Frontal cortex (tissue), 4 donors: ENCODE results near the gene EFNB2. TPM values are rescaled to one million over a fixed set of nuclear protein-coding genes. Genes with fewer than 3 reads are reported as not detected.

ENCODE experiments used
- DNase-seq, 2 donors: peaks; one replicate each; pipeline ENCODE4 v3.0.0; 2012; ENCODE audit warnings: low spot score in 2 of 2
- FAIRE-seq: peaks from 2 replicates; lab custom pipeline; 2012; peaks lifted over from hg19 to GRCh38; lab: Jason Lieb, UNC
- total RNA-seq: library from RNA; depleted of rRNA; stranded (reverse); fragments of >200 nt; gene quantifications from one replicate; pipeline ENCODE4 v1.2.3, GENCODE V29; 2014
- donor health status: control.
- donor health status: control.
- donor health status: control.

Gene EFNB2
- total RNA-seq, 1 donor from 2014 or later, result 73.4 TPM

DNA sequence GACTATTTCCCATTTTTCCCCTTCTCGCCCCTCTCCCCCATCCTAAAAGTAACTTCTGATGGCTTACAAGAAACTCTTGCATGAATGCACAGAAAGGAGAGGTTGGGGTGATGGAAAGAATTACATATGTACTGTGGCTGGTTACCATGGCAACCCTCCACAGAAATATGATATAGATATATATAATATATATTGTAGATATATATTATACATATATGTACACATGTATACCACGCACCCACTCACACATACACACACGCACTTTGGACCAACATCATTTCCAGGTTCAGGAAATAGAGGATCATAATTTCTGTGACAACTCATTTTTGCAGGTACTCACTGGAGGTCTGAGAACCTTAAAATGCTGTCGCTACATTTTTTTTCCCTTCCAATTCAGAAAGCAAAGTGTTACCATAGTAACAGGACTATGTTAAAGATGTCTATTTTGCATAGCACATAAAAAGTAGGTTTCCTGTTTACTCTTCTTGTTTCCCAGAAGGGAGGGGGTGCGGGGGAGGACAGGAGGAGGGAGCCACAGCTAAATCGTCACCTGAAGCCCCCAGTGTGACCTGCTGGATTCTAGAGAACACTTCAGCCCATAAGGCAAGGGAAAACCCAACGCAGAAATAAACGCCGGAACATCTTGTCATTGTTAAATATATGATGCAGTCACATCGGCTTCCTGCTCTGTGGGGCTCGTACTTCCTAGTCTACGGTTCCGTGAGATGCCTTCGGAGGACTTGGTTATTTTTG is 44.7 kb downstream of the EFNB2 start:
- FAIRE-seq (no peak), DNase-seq (no peak)

DNA sequence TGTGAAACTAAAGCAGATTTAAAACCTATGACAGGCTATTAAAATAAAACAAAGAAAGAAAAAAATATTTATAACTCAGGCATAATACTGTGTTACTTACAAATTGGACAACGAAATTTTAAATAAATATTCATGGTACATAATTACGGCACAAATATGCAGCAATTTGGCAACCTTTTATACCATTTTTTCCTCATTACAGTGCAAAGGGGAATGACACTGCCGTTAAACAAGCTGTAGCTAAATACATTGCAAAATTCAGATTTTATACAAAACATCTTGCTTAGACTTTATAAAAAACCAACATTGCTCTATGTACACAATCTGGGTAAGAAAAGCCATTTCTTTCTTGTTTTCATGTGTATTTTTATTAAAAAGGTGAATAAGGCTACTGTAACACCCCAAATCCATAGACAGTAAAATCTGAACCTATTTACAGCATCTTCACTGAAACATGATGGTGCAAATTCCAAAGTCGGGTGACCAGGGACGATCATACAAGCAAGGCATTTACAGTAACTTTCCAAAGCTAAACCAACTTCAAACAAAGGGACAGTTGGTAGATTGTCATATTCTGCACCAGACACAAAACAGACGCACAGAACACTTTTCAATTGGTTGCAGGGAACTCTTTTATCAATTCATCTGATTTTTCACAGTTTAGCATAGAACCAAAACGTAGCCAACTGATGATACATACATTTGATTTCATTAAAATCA is 45.5 kb downstream of the EFNB2 start:
- DNase-seq, result no peak
- FAIRE-seq, result no peak

DNA sequence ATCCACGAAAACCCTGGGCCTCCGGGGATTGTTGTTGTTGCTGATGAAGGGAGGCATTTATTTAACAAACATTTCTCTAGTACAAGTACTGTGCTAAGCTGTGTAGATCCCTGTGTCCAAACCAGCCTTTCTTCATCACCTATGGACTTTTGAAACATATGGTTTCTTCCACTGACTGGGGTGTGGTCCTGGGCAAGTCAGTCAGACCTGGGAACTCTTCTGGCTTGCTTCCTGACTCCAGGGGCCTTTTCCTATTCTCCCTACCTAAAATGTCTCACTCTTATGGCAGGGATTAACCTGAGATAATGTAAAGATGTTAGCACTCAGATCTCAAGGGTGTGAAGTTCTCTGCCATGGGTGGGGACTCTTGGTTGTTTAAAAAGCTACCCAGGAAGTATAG is 46.8 kb downstream of the EFNB2 start:
- DNase-seq, result no peak
- no peak for FAIRE-seq

DNA sequence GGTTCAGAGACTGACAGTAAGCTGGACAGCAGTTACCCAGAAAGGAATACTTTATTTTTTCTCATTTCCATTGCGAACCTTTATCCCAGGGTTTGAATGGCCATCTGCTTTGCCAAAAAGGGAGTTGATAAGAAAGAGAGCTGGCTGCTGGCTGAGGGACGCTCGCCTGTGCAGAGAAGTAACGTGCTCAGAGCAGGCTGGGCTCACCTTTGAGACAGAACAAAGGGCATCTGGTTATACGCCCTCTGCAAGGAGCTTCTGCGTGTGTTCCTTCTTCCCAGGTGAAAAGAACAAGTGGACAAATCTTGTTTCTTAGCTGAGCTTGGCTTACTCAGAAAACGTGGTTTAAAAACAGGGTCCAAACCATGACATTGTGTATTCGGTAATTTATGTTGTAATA is 47.4 kb downstream of the EFNB2 start:
- no peak for DNase-seq
- no peak for FAIRE-seq

DNA sequence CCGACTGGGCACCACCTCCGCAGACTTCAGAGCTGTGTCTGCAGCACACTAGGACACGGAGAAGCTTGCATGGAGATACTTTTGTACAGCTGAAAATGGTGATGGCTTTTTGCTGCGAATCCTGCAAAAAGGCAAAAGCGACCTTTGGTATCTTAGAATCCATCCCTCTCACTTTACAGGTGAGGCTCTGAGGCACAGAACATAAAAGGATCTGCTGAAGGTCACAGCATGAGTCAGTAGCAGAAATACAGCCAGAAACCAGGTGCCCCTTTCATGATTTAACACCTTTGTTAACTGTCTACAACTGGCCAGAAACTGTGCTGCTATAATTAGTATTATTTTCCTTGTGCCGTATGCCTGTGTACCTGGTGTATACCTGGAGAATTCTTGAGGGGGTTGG is 48.3 kb downstream of the EFNB2 start:
- FAIRE-seq (no peak), DNase-seq (no peak)

DNA sequence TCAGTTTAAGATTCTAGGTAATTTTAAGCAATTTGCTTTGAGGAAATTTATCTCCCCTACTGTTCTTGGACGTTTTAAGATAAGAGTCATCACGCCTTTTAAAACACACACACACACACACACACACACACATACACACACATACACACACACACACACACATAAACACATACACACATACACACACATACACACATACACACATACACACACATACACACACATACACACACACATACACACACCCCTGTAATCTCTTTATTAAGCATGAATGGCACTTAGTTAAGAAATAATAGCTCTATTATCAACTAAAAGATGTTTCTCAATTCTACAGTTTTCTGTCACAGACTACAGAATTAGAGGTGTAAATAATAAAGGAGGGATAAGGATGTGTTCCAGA is 49.2 kb downstream of the EFNB2 start:
- no peak for FAIRE-seq
- no peak for DNase-seq

DNA sequence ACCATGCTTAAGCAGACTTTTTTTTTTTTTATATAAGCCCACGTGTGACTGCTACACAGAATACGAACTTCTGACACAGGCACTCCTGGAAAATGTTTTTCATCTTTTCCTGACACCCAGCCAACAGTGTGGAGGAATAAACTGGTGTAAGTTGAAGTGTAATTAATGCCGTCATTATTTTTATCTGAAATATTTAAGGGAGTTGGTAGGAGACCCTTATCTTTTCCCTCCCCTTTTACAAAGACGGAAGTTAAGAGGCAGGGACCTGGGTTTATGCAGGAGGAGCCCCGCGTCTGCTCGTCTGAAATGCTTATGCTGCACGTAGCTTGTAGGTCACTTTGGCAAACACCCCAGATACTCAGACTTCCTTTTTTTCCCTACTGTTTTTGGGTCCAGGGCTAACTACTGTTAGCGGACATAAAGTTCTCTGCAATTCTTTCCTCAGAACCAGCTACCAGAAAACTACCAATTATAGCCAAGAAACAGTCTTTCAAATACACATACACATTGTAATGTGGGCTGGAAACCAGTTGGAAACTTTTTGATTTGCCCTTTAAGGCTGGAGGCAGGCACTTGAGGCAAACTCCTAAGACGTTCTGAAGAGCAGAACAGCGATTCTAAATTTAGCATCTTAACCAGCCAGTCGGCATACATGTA is 50.8 kb downstream of the EFNB2 start:
- FAIRE-seq (no peak), DNase-seq (no peak)

DNA sequence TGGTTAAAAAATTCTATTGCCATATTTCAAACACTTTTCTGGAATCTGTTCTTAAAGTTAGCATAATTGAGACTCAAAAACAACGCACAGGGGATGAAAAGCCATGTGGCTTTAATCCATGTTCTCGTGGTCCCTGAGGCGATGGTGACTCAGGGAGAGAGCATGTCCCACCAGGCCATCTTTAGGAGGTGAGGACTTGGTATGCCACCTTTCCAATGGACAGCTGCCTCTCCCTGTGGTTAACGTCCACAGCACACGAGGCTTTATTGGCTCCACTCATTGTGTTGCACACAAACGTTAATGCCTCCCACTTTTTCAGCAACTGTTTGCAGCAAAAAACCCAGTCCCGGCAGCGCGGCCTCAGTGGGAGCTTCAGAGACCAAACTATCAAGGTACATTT is 51.4 kb downstream of the EFNB2 start:
- no peak for FAIRE-seq
- no peak for DNase-seq

DNA sequence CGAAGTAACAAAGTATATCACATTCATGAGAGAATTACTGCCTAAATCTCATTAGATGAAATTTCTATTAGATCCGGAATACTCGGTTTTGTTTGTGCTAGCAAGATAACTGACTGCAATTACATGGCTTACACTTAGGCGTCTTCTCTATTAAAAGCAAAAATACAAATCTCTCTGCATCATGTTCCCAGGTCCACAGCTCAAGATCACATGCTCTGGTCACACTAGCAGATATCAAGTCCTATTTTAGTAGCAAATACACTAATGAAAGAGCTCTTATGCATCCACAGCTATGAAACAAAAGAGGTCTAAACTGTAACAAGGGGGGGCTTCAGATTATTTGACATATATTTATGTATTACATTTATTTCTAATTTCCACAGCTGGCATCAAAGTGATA is 53.5 kb downstream of the EFNB2 start:
- no peak for FAIRE-seq
- DNase-seq, result no peak

DNA sequence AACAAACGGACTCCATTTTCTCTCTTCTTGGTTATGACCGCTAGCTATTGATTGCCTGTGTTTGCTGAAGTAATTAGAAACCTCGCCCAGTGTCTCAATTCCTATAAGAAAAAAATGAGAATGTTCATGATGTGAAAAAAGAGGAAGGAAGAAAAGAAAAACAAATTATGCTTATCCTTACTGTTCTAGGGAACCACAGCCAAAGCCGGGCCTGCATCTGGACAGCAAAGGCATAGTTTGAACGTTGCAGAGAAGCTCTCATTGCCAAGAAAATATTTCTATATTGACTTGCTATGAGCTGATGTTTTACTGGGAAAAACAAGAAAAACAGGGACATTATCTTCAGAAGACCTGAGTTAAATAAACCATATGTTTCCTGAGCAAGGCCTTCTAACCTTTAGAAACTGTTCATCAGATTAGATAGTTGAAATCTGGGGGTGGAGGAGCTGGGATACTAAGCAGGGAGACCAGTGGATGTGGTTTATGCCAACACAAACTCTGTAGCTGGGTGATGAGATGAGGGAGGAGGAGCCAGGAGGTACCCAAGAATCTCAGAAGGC is 55.0 kb downstream of the EFNB2 start:
- no peak for FAIRE-seq

DNA sequence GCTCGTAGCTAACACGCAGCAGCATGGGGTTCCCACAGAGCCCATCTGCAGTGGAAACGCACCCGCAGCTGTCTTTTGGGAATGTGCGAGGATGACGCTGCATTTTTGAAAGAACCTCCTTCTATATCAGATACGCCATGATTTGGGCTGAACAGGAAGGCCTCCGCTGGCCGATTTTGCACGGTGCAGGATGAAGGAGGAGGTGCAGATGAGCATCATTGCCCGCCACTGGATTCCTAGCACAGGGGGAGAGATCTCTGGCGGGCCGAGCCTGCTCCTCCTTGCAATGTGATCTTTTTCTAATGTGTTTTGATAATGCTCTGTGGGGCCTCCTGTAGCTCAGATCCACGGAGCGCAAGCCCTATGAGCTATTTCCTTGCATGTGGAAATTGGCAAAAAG is 55.5 kb downstream of the EFNB2 start:
- FAIRE-seq (no peak), DNase-seq (no peak)

More for the DNA sequence above, 55.0 kb downstream of the EFNB2 start:
- no peak for DNase-seq

DNA sequence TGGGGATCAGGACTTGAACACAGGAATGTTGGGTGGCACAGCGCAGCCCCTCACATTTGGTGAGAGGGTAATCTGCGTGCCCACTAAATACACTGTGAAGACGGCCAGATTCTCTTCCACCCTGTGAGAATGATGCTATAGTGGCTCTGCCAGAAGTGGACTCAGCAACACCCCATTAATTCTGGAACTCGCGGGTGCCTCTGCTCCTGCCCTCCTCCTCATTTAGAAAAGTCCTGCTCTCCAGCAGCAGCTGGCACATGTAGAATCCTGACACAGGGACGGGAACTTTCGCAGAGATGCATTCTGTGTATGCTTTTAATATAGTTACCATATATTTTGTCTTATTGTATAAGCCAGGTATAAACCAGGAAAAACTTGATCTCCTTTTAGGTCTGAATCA is 57.3 kb downstream of the EFNB2 start:
- DNase-seq (no peak), FAIRE-seq (no peak)

DNA sequence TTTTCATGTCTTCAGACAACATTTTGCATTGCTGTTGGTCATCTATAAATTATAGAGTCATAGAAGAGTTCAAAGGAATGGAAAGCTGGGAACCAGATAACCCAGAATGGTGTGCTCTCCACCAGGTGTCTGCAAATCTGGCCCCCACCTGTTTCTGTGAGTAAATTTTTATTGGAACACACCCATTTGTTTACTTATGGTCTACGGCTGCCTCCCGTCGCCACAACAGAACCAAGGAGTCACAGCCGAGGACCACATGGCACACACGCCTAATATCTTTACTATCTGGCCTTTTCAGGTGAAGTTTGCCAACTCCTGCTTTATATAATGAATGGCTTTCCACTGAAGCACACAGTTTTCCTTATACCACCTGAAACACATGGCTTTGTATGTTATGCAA is 58.2 kb downstream of the EFNB2 start:
- DNase-seq, result no peak
- FAIRE-seq, result no peak

DNA sequence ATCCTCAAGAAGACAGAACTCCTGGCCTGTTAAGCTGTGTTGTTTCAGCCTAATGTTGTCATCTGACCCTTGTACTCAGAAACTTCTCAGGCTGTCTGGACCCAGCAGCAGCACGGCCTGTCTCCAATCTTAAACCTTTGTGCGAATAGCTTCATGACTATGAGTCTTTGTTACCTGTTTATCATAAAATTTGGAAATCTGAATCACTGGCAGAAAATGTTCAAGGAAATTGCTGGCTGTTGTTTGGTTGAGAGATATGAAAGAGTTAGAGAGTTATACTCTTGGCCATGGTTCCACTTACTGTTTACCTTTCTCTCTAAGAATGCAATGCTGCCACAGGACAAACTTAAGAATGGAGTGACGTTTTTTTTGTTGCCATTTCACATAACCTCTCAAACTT is 59.6 kb downstream of the EFNB2 start:
- DNase-seq (no peak), FAIRE-seq (no peak)

DNA sequence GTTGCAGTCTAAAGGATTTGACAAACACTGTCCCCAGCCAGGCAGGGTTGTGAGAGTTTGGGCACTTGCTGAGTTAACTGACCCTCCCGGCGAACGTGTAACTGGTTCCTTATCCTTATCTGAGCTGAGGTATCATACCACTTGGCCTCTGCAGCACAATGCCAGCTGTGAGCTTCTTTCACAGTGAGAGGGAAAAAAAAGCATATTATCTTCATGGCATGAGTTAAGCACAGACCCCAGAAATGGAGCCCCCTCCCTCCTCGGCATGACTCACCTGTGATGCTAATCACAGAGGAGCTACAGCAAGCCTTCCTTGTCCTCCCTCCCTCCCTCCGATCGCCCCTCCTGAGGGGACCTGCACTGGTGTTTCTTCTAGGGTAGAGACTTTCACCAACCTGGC is 60.5 kb downstream of the EFNB2 start:
- DNase-seq (no peak), FAIRE-seq (no peak)

DNA sequence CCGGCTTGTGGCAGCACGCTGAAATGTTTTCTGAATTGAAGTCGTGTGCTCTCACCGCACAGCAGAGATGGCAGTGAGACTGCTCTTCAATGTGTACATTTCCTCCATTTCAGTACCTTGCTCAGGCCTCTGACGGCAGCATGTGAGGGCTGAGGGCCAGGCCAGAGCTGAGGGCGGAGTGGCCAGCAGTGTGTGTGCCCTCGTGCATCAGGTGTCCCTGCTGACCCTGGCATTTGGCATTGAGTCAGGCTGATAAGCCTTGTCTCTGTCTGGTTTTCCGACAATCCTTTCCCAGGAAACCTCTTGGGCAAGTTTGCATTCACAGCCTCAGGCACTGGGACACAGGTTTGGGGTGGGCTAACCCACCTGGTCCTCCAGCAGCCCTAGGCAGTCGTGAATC is 62.3 kb downstream of the EFNB2 start:
- FAIRE-seq (no peak), DNase-seq (no peak)

DNA sequence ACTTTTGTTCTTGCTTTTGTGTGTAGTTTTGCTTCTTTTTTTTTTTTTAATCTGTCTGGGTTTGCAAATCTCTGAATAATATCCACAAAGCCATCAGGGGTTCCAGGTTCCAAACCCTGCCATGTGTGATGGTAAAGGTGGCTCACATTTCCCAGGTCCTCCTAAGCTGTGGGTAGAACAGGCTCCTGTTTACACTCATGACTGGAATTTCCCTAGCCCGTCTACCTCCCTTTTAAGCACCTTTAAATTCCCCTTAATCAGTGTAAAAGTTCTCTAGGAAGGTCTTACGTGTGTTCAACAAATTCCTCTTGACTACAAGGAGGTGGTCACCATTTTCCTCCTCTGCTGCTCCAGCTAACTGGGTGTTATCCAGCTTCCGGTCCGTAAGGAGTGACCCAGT is 62.8 kb downstream of the EFNB2 start:
- no peak for FAIRE-seq
- DNase-seq, result no peak

DNA sequence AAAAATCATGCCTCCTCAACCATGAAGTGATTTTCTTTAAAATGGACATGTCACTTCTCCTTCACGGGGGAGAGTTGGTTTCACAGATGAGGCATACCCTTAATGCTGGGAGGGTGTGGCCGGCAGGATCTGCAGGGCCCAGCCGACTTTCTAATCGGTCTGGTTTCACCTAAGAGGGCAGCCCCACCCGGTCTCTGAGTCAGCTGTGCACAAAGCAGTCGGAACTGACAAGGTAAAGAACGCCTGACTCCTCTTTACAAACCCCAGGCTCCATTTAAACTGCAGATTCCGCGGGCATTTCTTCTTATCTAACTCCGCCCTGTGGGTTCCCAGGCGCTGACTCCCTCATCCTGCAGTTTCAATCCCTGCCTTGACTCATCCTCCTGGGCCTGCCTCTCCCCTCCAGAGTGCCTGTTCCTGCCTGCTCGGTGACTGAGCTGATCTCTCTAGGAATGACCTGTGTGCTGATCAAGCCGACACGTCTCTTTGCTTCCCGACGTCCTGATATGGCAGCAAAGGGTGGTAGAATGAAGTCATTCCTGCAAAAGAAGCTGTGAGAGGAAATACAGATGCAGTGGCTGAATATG is 63.4 kb downstream of the EFNB2 start:
- DNase-seq, result peak in 1 of 2 donors; percentile 31
- no peak for FAIRE-seq

DNA sequence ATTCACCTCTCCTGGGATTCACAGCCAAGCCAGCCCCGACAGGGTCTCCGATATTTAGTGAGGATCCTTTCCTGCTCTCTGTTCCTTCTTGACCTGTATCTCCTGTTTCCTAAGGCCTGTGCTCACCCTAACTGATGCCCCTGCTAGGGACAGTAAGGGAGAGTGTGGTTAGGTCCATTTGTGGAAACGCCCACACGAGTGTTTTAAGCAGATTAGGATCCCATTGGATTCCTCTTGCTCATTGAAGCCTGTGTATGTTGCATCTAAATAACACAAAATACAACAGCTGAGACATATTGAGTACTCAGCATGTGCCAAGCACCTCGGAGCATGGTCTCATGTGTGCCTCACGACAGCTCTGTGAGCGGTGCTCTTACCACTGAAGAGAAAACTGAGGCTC is 64.9 kb downstream of the EFNB2 start:
- FAIRE-seq, result no peak
- no peak for DNase-seq

DNA sequence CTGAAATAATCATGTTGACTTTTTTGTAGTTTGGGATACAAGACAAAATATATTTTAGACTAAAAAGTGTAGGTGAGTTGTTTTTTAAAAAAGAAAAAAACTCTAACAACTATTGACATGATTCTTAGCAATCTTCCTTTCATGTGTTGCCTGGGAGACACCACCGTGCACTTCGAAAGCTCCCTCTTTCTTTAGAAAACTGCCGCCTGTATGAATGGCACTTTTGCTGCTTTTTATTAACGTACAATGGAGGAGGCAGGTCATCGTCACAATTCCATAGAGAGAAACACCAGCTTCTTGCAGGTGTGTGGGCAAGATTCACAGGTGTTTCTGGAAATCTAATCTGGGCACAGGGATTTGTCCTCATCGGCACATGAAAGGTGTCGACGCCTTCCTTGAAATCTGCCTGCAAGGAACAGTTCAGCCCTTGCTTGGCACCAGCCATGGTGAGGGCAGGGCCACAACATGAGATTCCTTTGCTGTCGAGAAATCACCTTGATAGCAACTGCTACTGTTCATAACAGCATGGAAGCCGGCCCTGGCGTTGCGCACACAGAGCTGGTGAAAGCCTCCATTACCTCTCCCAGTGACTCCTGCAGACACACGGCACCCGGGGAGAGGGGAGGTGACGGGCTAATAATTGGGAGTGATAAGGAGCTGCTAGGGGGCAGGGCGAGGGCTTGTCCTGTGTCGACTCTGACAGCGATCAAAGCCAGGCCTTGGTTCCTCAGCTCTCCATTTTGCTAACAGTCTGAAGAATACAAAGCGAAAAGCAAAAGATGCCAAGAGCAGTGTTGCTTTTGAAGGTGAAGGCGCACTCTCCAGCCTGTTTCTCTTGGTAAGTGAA is 66.5 kb downstream of the EFNB2 start:
- no peak for FAIRE-seq

More for the DNA sequence above, 66.5 kb downstream of the EFNB2 start:
- DNase-seq, result no peak
